ENCODE results near the gene HSF5.

Gene HSF5

GRCh38 chr17:58510075-58510474 is 21.9 kb upstream of the HSF5 start:
- Histone ChIP-seq H2AFZ (ENCODE audit: low read length) (no peak overlapping the region), H3K9me2 (replicated peaks; ENCODE audit: insufficient read depth, low read length) (no peaks in the 10 kb centered on the region), H3K79me2 (ENCODE audit: low read length) (peaks cover 28% of the 10 kb centered on the region), H3K9me3 (replicated peaks; ENCODE audit: insufficient read depth, low read length) (no peaks in the 10 kb centered on the region), H3K27me3 (replicated peaks; ENCODE audit: insufficient read depth, low read length) (no peaks in the 10 kb centered on the region), H3K4me2 (ENCODE audit: low read depth, low read length) (no peak overlapping the region), H3K4me3 (ENCODE audit: low read length) (no peak overlapping the region), H3K4me1 (ENCODE audit: low read length) (peaks cover 23% of the 10 kb centered on the region), H3F3A (ENCODE audit: insufficient read depth, low read length) (peaks cover 8% of the 10 kb centered on the region), H3K36me3 (replicated peaks; ENCODE audit: insufficient read depth, low read length) (peaks cover 13% of the 10 kb centered on the region), H3K9ac (ENCODE audit: low read length) (no peak overlapping the region), H4K20me1 (ENCODE audit: insufficient read depth, low read length) (no peaks in the 10 kb centered on the region), H3K27ac (ENCODE audit: low read length) (no peak overlapping the region)
- TF ChIP-seq CTCF (IDR thresholded peaks at IDR 0.05; ENCODE audit: low read length) (no peak), EZH2phosphoT487 (IDR thresholded peaks at IDR 0.05; ENCODE audit: low read length) (no peak), EZH2 (optimal IDR thresholded peaks at IDR 0.05; ENCODE audit: low read depth, low read length) (no peak)
- DNase-seq, result no peak

GRCh38 chr17:58508341-58509067 is 20.3 kb upstream of the HSF5 start:
- Histone ChIP-seq H3K36me3 (replicated peaks; ENCODE audit: insufficient read depth, low read length) (peaks cover 19% of the 10 kb centered on the region), H3K9ac (ENCODE audit: low read length) (no peak overlapping the region), H3K4me2 (ENCODE audit: low read depth, low read length) (no peak overlapping the region), H3K27ac (ENCODE audit: low read length) (no peak overlapping the region), H3F3A (ENCODE audit: insufficient read depth, low read length) (peaks cover 17% of the 10 kb centered on the region), H3K9me2 (replicated peaks; ENCODE audit: insufficient read depth, low read length) (no peaks in the 10 kb centered on the region), H2AFZ (ENCODE audit: low read length) (no peak overlapping the region), H4K20me1 (ENCODE audit: insufficient read depth, low read length) (no peaks in the 10 kb centered on the region), H3K9me3 (replicated peaks; ENCODE audit: insufficient read depth, low read length) (no peaks in the 10 kb centered on the region), H3K27me3 (replicated peaks; ENCODE audit: insufficient read depth, low read length) (no peaks in the 10 kb centered on the region), H3K4me1 (ENCODE audit: low read length) (peaks cover 30% of the 10 kb centered on the region), H3K79me2 (ENCODE audit: low read length) (peaks cover 30% of the 10 kb centered on the region), H3K4me3 (ENCODE audit: low read length) (no peak overlapping the region)
- no peak for DNase-seq
- TF ChIP-seq EZH2 (optimal IDR thresholded peaks at IDR 0.05; ENCODE audit: low read depth, low read length), result no peak
- no peak for TF ChIP-seq EZH2phosphoT487 (IDR thresholded peaks at IDR 0.05; ENCODE audit: low read length)
- TF ChIP-seq CTCF (IDR thresholded peaks at IDR 0.05; ENCODE audit: low read length), result no peak

- H3K9ac ChIP-seq (ENCODE audit: low read length), result no peak overlapping the region
- no peak for DNase-seq
- no peaks in the 10 kb centered on the region for H3K27me3 ChIP-seq (replicated peaks; ENCODE audit: insufficient read depth, low read length)
- H3K4me2 ChIP-seq (ENCODE audit: low read depth, low read length), result no peak overlapping the region
- no peak overlapping the region for H2AFZ ChIP-seq (ENCODE audit: low read length)
- no peaks in the 10 kb centered on the region for H4K20me1 ChIP-seq (ENCODE audit: insufficient read depth, low read length)
- peaks cover 21% of the 10 kb centered on the region; the same call in 1 of the 2 replicates for H3K79me2 ChIP-seq (ENCODE audit: low read length)
- H3K9me2 ChIP-seq (replicated peaks; ENCODE audit: insufficient read depth, low read length), result no peaks in the 10 kb centered on the region
- H3F3A ChIP-seq (ENCODE audit: insufficient read depth, low read length), result peaks cover 17% of the 10 kb centered on the region
- H3K4me3 ChIP-seq (ENCODE audit: low read length), result no peak overlapping the region
- peaks cover 19% of the 10 kb centered on the region for H3K36me3 ChIP-seq (replicated peaks; ENCODE audit: insufficient read depth, low read length)
- H3K4me1 ChIP-seq (ENCODE audit: low read length), result peaks cover 23% of the 10 kb centered on the region
- H3K9me3 ChIP-seq (replicated peaks; ENCODE audit: insufficient read depth, low read length), result no peaks in the 10 kb centered on the region
- H3K27ac ChIP-seq (ENCODE audit: low read length), result no peak overlapping the region
- no peak for TF ChIP-seq CTCF (IDR thresholded peaks at IDR 0.05; ENCODE audit: low read length)
- TF ChIP-seq EZH2 (optimal IDR thresholded peaks at IDR 0.05; ENCODE audit: low read depth, low read length), result no peak
- no peak for TF ChIP-seq EZH2phosphoT487 (IDR thresholded peaks at IDR 0.05; ENCODE audit: low read length)
Measured at GRCh38 chr17:58507123-58507634, 19.0 kb upstream of the HSF5 start.

Measured in MM.1S (cell line).